ENCODE results near the gene ACOXL.

GRCh38 chr2:111149882-111150455 lies 417.6 kb downstream of the ACOXL start:
- TF ChIP-seq CTCF (IDR thresholded peaks at IDR 0.05), result no peak
- TF ChIP-seq POLR2A (IDR thresholded peaks at IDR 0.05), result no peak
